Motor neuron (in vitro differentiated cells): ENCODE measurements around the gene ABTB2. TPM values are rescaled to one million over a fixed set of nuclear protein-coding genes. Genes with fewer than 3 reads are reported as not detected.

Experiments
- ATAC-seq, 8 experiments: fragments of 200-7000 bp; cut with Tn5 transposase; replicated peaks in 6 of 8; 2 replicates each; pipeline ENCODE4 v1.8.0; 2021; ENCODE audit warnings: mild to moderate bottlenecking in 8 of 8, moderate library complexity in 8 of 8
- H3K27ac ChIP-seq, 2 donors: fragments of 250-450 bp; sonication (Bioruptor Pico); 2 replicates each; pipeline ENCODE4 v1.9.0; 2021; ENCODE audit warnings: antibody characterized with exemption in 2 of 2, mild to moderate bottlenecking in 2 of 2, moderate library complexity in 1 of 2
- H3K4me1 ChIP-seq, 2 donors: fragments of 250-450 bp; sonication (Bioruptor Pico); replicated peaks in 1 of 2; 2 replicates each; pipeline ENCODE4 v1.6.1; 2021; ENCODE audit warnings: antibody characterized with exemption in 2 of 2, mild to moderate bottlenecking in 2 of 2, moderate library complexity in 1 of 2
- H3K4me3 ChIP-seq, 5 donors: fragments of 250-450 bp; sonication (Bioruptor Pico); 2 replicates each; pipeline ENCODE4 v1.9.0; 2021; ENCODE audit warnings: antibody characterized with exemption in 5 of 5, mild to moderate bottlenecking in 5 of 5, moderate library complexity in 4 of 5
- WGBS, 10 experiments: fragments of 450-650 bp; shearing (Covaris generic); methylation state at CpG; one replicate each; pipeline ENCODE4 v1.0.0; 2022; 5-methylcytosine and 5-hydroxymethylcytosine counted together
- in situ Hi-C, 9 experiments: fragments of 400-800 bp; cut with MboI; loops; one replicate each; pipeline ENCODE4 v1.15.0; 2021; ENCODE audit warnings: low sequenced_read_pairs in 9 of 9, low pct_unique_long_range_greater_than_20kb in 2 of 9; ENCODE audit not compliant: unreplicated experiment in 9 of 9
- total RNA-seq, 8 experiments: library from RNA; unstranded; fragments of 300-600 nt; gene quantifications; 2 replicates each; pipeline versions ENCODE4 v1.2.3 to v1.2.4, GENCODE V29; 2022

Gene ABTB2
- total RNA-seq, 8 experiments from 2014 or later, result 3.0 to 5.0 (median 3.7) TPM

GRCh38 chr11:34105079-34105956, 252.5 kb downstream of the ABTB2 start, which contains the start of gene NAT10:
TSS of gene NAT10 (plus strand) at chr11:34105629. CDS start at chr11:34108226, 2,597 bp downstream.
- H3K4me1 ChIP-seq, result peaks cover 7 to 12% of the 10 kb centered on the region in 2 donors
- ATAC-seq, result peak; percentile 79 to 97 (median 96)
- in situ Hi-C loops, result no loop called here
- H3K27ac ChIP-seq, result peak within 1 kb of the TSS; percentile 82 to 86
- 0 to 11% (median 1%) methylated on average over 3 to 38 of the region's 55 CpGs; no CpG with 5 or more reads in 1 of the 10 experiments for WGBS, 10 experiments
- H3K4me3 ChIP-seq, result peak within 1 kb of the TSS; percentile 51 to 81 (median 65)

GRCh38 chr11:34104680-34105078, 253.1 kb downstream of the ABTB2 start:
- H3K4me1 ChIP-seq, result peaks cover 7 to 12% of the 10 kb centered on the region in 2 donors
- 0 to 40% (median 23%) methylated on average over 1 to 6 of the region's 6 CpGs for WGBS, 10 experiments
- peak overlapping the region; percentile 82 to 86 for H3K27ac ChIP-seq
- H3K4me3 ChIP-seq, result peak overlapping the region; percentile 51 to 81 (median 65)
- in situ Hi-C loops, result no loop called here
- ATAC-seq, result no peak

Other genes starting within 250 kb of the ABTB2 start
- gene CAT, start 80.9 kb upstream of the ABTB2 start, total RNA-seq, result 10 to 100 TPM; 12.2 to 59.6 (median 29.7) TPM
- gene ELF5, start 155.8 kb upstream of the ABTB2 start, total RNA-seq, result under 1 TPM in 3 of 8 experiments, not detected in 5; 0.17 to 0.57 (median 0.28) TPM